Measurements from ENCODE around the gene TFEC.
"Not testable (repeated sequence)": the region's sequence is repeated elsewhere in the genome, so short reads cannot be mapped to it uniquely, and the experiment has no call there.

The TFEC gene

GRCh38 chr7:115987486-115987885 lies 43.1 kb downstream of the TFEC start:
- DNase-seq, result no peak

GRCh38 chr7:115984105-115984504 lies 46.5 kb downstream of the TFEC start:
- DNase-seq, result no peak

GRCh38 chr7:115980159-115980558 lies 50.4 kb downstream of the TFEC start:
- no peak for DNase-seq

GRCh38 chr7:115976651-115977050 lies 53.9 kb downstream of the TFEC start:
- no peak for DNase-seq

- no peak for DNase-seq
Observed at GRCh38 chr7:115975766-115976165, 54.8 kb downstream of the TFEC start.

- no peak for DNase-seq
Observed at GRCh38 chr7:115973406-115973805, 57.2 kb downstream of the TFEC start.

- no peak for DNase-seq
Observed at GRCh38 chr7:115971506-115971905, 59.1 kb downstream of the TFEC start.

- no peak for DNase-seq
Observed at GRCh38 chr7:115968596-115968995, 62.0 kb downstream of the TFEC start.

- DNase-seq, result no peak
Observed at GRCh38 chr7:115968171-115968570, 62.4 kb downstream of the TFEC start.

GRCh38 chr7:115965796-115966475 lies 64.6 kb downstream of the TFEC start:
- no peak for DNase-seq

- DNase-seq, result no peak
Observed at GRCh38 chr7:115965236-115965635, 65.3 kb downstream of the TFEC start.

- no peak for DNase-seq
Observed at GRCh38 chr7:115964799-115965198, 65.8 kb downstream of the TFEC start.

- no peak for DNase-seq
Observed at GRCh38 chr7:115962340-115962739, 68.2 kb downstream of the TFEC start.

- DNase-seq, result no peak
Observed at GRCh38 chr7:115953592-115954255, 76.8 kb downstream of the TFEC start.

- DNase-seq, result no peak
Observed at GRCh38 chr7:115952832-115953231, 77.7 kb downstream of the TFEC start.

GRCh38 chr7:115951547-115951946 lies 79.0 kb downstream of the TFEC start:
- DNase-seq, result no peak

- DNase-seq, result no peak
Observed at GRCh38 chr7:115941703-115942268, 88.8 kb downstream of the TFEC start.

- DNase-seq, result no peak
Observed at GRCh38 chr7:115940460-115941060, 90.0 kb downstream of the TFEC start.

- no peak for DNase-seq
Observed at GRCh38 chr7:115937960-115938359, 92.6 kb downstream of the TFEC start.

- no peak for DNase-seq
Observed at GRCh38 chr7:115933471-115933870, 97.1 kb downstream of the TFEC start.

- no peak for DNase-seq
Observed at GRCh38 chr7:115932880-115933279, 97.7 kb downstream of the TFEC start.

- DNase-seq, result not testable (repeated sequence)
Observed at GRCh38 chr7:115930184-115930583, 100.4 kb downstream of the TFEC start.

GRCh38 chr7:115929736-115930135 lies 100.8 kb downstream of the TFEC start:
- DNase-seq, result not testable (repeated sequence)

- no peak for DNase-seq
Observed at GRCh38 chr7:115924411-115924810, 106.2 kb downstream of the TFEC start.

Measured in NCI-H187 treated with DMSO at 0.1 percent for 48 hours (cell line).